ENCODE data around the gene EEF1AKMT3. TPM values are rescaled to one million over a fixed set of nuclear protein-coding genes. Genes with fewer than 3 reads are reported as not detected.

EEF1AKMT3 gene
- total RNA-seq (2014; rRNA removed; shearing (Covaris generic)) (3.0 and 5.3 TPM in 2 replicates), polyA plus RNA-seq (2016; fragmentation: Nextera tagmentation; extraction: Ambion mirVana) (1.3 and 1.7 TPM in 2 replicates)
- long read RNA-seq: 0 reads

- peaks cover 7% of the 10 kb centered on the region; the same call in 1 of the 2 replicates for H4K20me1 ChIP-seq (replicated peaks; ENCODE audit: insufficient read depth)
- H3K27ac ChIP-seq (ENCODE audit: low read depth): peak within 1 kb of the TSS; percentile 95
- Mint-ChIP-seq H3K36me3 (ENCODE audit: low read depth) (peaks cover 33% of the 10 kb centered on the region), H3K4me1 (peaks cover 7% of the 10 kb centered on the region), H3K27me3 (ENCODE audit: insufficient read depth, low read depth, poor library complexity) (peaks cover 14% of the 10 kb centered on the region), H3K27ac (peak within 1 kb of the TSS; percentile 100), H3K9me3 (no peaks in the 10 kb centered on the region; the same call in 2 of the 3 replicates), H3K4me3 (peak within 1 kb of the TSS; percentile 98)
- peaks cover under 1% of the 10 kb centered on the region; the same call in 1 of the 2 replicates for H3K4me1 ChIP-seq (ENCODE audit: insufficient read depth)
- H3K36me3 ChIP-seq (ENCODE audit: insufficient read depth): no peaks in the 10 kb centered on the region; the same call in 1 of the 2 replicates
- peak within 1 kb of the TSS; percentile 78 for H3K4me3 ChIP-seq
- no peaks in the 10 kb centered on the region for H3K79me2 ChIP-seq (replicated peaks; ENCODE audit: insufficient read depth)
- peak within 1 kb of the TSS; percentile 100 for H2AFZ ChIP-seq
- H3K9me2 ChIP-seq (ENCODE audit: insufficient read depth): no peaks in the 10 kb centered on the region
- TF ChIP-seq ZNF462 (CRISPR knock-in tag; IDR thresholded peaks at IDR 0.05) (no peak), NANOG (IDR thresholded peaks at IDR 0.05; ENCODE audit: borderline replicate concordance) (no peak), ETS1 (IDR thresholded peaks at IDR 0.05) (no peak), CTCF (conservative IDR thresholded peaks at IDR 0.05; ENCODE audit: low read depth in 2 of 2) (no peak), JUNB (IDR thresholded peaks at IDR 0.05; ENCODE audit: unreplicated experiment) (no peak), EZH2phosphoT487 (IDR thresholded peaks at IDR 0.05; ENCODE audit: unreplicated experiment) (no peak), STAT1 (IDR thresholded peaks at IDR 0.05; ENCODE audit: unreplicated experiment) (no peak), ZNF114 (CRISPR knock-in tag; IDR thresholded peaks at IDR 0.05) (no peak), REST (IDR thresholded peaks at IDR 0.05; ENCODE audit: unreplicated experiment) (no peak), CREB1 (CRISPR knock-in tag; IDR thresholded peaks at IDR 0.05; ENCODE audit: low read depth) (no peak)
- DNase-seq (ENCODE audit: low spot score): peak; percentile 73
- peak within 1 kb of the TSS; percentile 99 for H3K4me2 ChIP-seq
- H3K27me3 ChIP-seq (ENCODE audit: insufficient read depth): peaks cover 22% of the 10 kb centered on the region
- H3F3A ChIP-seq (replicated peaks; ENCODE audit: low read depth): no peaks in the 10 kb centered on the region; the same call in 1 of the 2 replicates
- peak; percentile 62 for ATAC-seq
Observed at GRCh38 chr12:57772429-57773322, at the start of gene EEF1AKMT3. TSS of gene EEF1AKMT3 (plus strand) at chr12:57772614. CDS start at chr12:57772725, 111 bp downstream.
